Astrocyte (in vitro differentiated cells and primary cell): ENCODE data around the gene MTX1.

ENCODE experiments used
- CTCF ChIP-seq: IDR thresholded peaks from 2 replicates; pipeline ENCODE4 v1.5.1; 2011; ENCODE audit warnings: low read depth, mild to moderate bottlenecking, inconsistent platforms, low read length, moderate library complexity; ENCODE audit not compliant: insufficient read depth
- EZH2 ChIP-seq: IDR thresholded peaks from 2 replicates; pipeline ENCODE4 v1.6.1; 2012; ENCODE audit warnings: mild to moderate bottlenecking, low read length, inconsistent platforms; ENCODE audit not compliant: insufficient read depth

GRCh38 chr1:155261493-155261851 lies 53.0 kb downstream of the MTX1 start:
- no peak for TF ChIP-seq CTCF
- TF ChIP-seq EZH2, result no peak
